IMR-90 (cell line): Measurements from ENCODE around the gene REPS2. TPM values are rescaled to one million over a fixed set of nuclear protein-coding genes. Genes with fewer than 3 reads are reported as not detected.

Experiments used
- microRNA-seq, 2 experiments: library from miRNA; stranded (forward) in 1 of 2; unstranded in 1 of 2; fragments of 10-50 nt in 1 of 2; fragments of <30 nt in 1 of 2; gene quantifications in 1 of 2; microRNA quantifications in 1 of 2; one replicate each; pipeline versions ENCODE3 to v1.1.0; 2013 to 2020; ENCODE audit not compliant: insufficient read depth in 1 of 2, insufficient read length in 1 of 2, unreplicated experiment in 1 of 2
- polyA plus RNA-seq, 3 experiments: library from polyadenylated mRNA; depleted of rRNA; stranded (reverse); fragments of >200 nt; gene quantifications; 2 replicates each; pipeline ENCODE4 v1.2.3, GENCODE V29; 2012; ENCODE audit warnings: low replicate concordance in 1 of 3
- small RNA-seq, 5 experiments: library from RNA; depleted of rRNA; stranded (forward); fragments of <200 nt; gene quantifications; one replicate each; pipeline ENCODE3, GENCODE V24; 2012
- total RNA-seq: library from RNA; depleted of rRNA; stranded (reverse); fragments of >200 nt; gene quantifications from 2 replicates; pipeline ENCODE4 v1.2.3, GENCODE V29; 2012; rRNA removed

Gene REPS2
- total and polyA plus RNA-seq, 2 of the 4 experiments (the other 2 are of a cell fraction) = 0.02 to 0.18 TPM

Small RNAs within 50 kb of the gene (microRNA-seq; reads per million reads assigned to microRNA genes)
- not detected for gene RF00019 (ENCODE audit: insufficient read depth, insufficient read length)
- gene RF00190 (ENCODE audit: insufficient read depth, insufficient read length) = not detected

Small RNAs within 50 kb of the gene (small RNA-seq; reads per million reads assigned to genes)
- gene RF00019 = 0 reads per million in 5 experiments
- 0 to 0.07 (median 0) reads per million in 5 experiments for gene RF00190

Other genes starting within 250 kb of the REPS2 start
- gene CTPS2, start 234.0 kb upstream of the REPS2 start, total RNA-seq = 13.1 and 16.1 TPM in 2 replicates
- gene CTPS2, start 234.0 kb upstream of the REPS2 start, polyA plus RNA-seq (2012; rRNA removed) = 4.7 and 6.0 TPM in 2 replicates
- 35.0 and 55.0 TPM in 2 replicates for gene SYAP1, start 227.0 kb upstream of the REPS2 start, total RNA-seq
- 14.0 and 17.7 TPM in 2 replicates for gene SYAP1, start 227.0 kb upstream of the REPS2 start, polyA plus RNA-seq (2012; rRNA removed)
- 7.0 and 11.1 TPM in 2 replicates for gene TXLNG, start 160.2 kb upstream of the REPS2 start, total RNA-seq
- gene TXLNG, start 160.2 kb upstream of the REPS2 start, polyA plus RNA-seq (2012; rRNA removed) = 9.4 and 9.7 TPM in 2 replicates
- 132 and 147 TPM in 2 replicates for gene RBBP7, start 76.3 kb upstream of the REPS2 start, total RNA-seq
- gene RBBP7, start 76.3 kb upstream of the REPS2 start, polyA plus RNA-seq (2012; rRNA removed) = 116 and 149 TPM in 2 replicates